Loucy (cell line): ENCODE measurements around the gene ERCC1.
A peak's percentile ranks its signal among the peaks of the same experiment; 100 is the strongest.

ENCODE experiments used
- H2AFZ ChIP-seq: fragments of 200-600 bp; sonication (generic); 2 replicates; pipeline ENCODE4 v1.6.0; 2016; ENCODE audit warnings: antibody characterized with exemption, mild to moderate bottlenecking, low read length, moderate library complexity
- H3F3A ChIP-seq: fragments of 200-600 bp; 2 replicates; pipeline ENCODE4 v1.6.0; 2016; ENCODE audit warnings: antibody characterized with exemption, low read depth, mild to moderate bottlenecking
- H3K27me3 ChIP-seq: fragments of 200-600 bp; sonication (generic); 2 replicates; pipeline ENCODE4 v1.6.1; 2014; ENCODE audit warnings: low read length, mild to moderate bottlenecking; ENCODE audit not compliant: insufficient read depth, poor library complexity, severe bottlenecking
- H3K36me3 ChIP-seq: fragments of 200-600 bp; sonication (generic); 2 replicates; pipeline ENCODE4 v1.6.1; 2016; ENCODE audit warnings: low read length; ENCODE audit not compliant: insufficient read depth
- H3K4me1 ChIP-seq: fragments of 200-600 bp; sonication (generic); 2 replicates; pipeline ENCODE4 v1.5.1; 2014; ENCODE audit warnings: low read length, mild to moderate bottlenecking; ENCODE audit not compliant: insufficient read depth, poor library complexity, severe bottlenecking
- H3K4me2 ChIP-seq: fragments of 200-600 bp; sonication (generic); 2 replicates; pipeline ENCODE4 v1.6.0; 2014; ENCODE audit warnings: antibody characterized with exemption, low read length, low read depth, mild to moderate bottlenecking; ENCODE audit not compliant: poor library complexity, severe bottlenecking
- H3K4me3 ChIP-seq: fragments of 200-600 bp; sonication (generic); 2 replicates; pipeline ENCODE4 v1.5.1; 2014; ENCODE audit warnings: low read length, mild to moderate bottlenecking, mixed read lengths; ENCODE audit not compliant: poor library complexity, severe bottlenecking
- H3K79me2 ChIP-seq: fragments of 200-600 bp; sonication (generic); 2 replicates; pipeline ENCODE4 v1.6.1; 2014; ENCODE audit warnings: low read length; ENCODE audit not compliant: insufficient read depth
- H3K9ac ChIP-seq: fragments of 200-600 bp; sonication (generic); 2 replicates; pipeline ENCODE4 v1.6.0; 2014; ENCODE audit warnings: mild to moderate bottlenecking, low read depth, low read length, moderate library complexity; ENCODE audit not compliant: poor library complexity, severe bottlenecking
- H3K9me2 ChIP-seq: fragments of 200-600 bp; sonication (generic); replicated peaks from 2 replicates; pipeline ENCODE4 v1.6.1; 2016; ENCODE audit warnings: low read depth, low read length, mixed read lengths
- H3K9me3 ChIP-seq: fragments of 200-600 bp; sonication (generic); 2 replicates; pipeline ENCODE4 v1.6.1; 2014; ENCODE audit warnings: mild to moderate bottlenecking, antibody characterized with exemption, low read length, low read depth; ENCODE audit not compliant: insufficient read depth
- H4K20me1 ChIP-seq: fragments of 200-600 bp; sonication (generic); 2 replicates; pipeline ENCODE4 v1.6.0; 2014; ENCODE audit warnings: antibody characterized with exemption, low read length, mild to moderate bottlenecking; ENCODE audit not compliant: insufficient read depth, poor library complexity, severe bottlenecking
- EZH2phosphoT487 ChIP-seq: fragments of 200-600 bp; IDR thresholded peaks from 2 replicates; pipeline ENCODE4 v1.6.1; 2018; ENCODE audit warnings: antibody characterized with exemption, mild to moderate bottlenecking, moderate library complexity, borderline replicate concordance
- TF ChIP-seq, protein P1 (sequence below): fragments of 200-600 bp; sonication (generic); conservative IDR thresholded peaks from 2 replicates; pipeline ENCODE4 v1.5.1; 2014; ENCODE audit warnings: mild to moderate bottlenecking, antibody characterized with exemption, low read length

ERCC1 gene

DNA sequence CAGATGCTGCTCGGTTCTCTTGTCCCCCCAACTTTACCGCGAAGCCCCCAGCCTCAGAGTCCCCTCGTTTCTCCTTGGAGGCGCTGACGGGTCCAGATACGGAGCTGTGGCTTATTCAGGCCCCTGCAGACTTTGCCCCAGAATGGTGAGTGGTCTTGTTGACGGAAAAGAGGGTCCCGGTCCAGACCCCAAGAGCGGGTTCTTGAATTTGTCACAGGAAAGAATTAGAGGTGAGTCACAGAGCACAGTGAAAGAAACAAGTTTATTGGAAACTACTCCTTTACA is 16.7 kb downstream of the ERCC1 start:
- Histone ChIP-seq H3F3A (no peaks in the 10 kb centered on the region), H3K9ac (peak overlapping the region; percentile 76), H3K79me2 (peaks cover 4% of the 10 kb centered on the region; the same call in 1 of the 2 replicates), H4K20me1 (no peaks in the 10 kb centered on the region), H3K9me3 (no peaks in the 10 kb centered on the region), H3K36me3 (no peaks in the 10 kb centered on the region), H3K27me3 (no peaks in the 10 kb centered on the region), H3K4me2 (peak overlapping the region; percentile 96), H3K4me3 (peak overlapping the region; percentile 88), H3K4me1 (peaks cover 25% of the 10 kb centered on the region), H2AFZ (no peak overlapping the region), H3K9me2 (no peaks in the 10 kb centered on the region)
- TF ChIP-seq, protein P1, sequence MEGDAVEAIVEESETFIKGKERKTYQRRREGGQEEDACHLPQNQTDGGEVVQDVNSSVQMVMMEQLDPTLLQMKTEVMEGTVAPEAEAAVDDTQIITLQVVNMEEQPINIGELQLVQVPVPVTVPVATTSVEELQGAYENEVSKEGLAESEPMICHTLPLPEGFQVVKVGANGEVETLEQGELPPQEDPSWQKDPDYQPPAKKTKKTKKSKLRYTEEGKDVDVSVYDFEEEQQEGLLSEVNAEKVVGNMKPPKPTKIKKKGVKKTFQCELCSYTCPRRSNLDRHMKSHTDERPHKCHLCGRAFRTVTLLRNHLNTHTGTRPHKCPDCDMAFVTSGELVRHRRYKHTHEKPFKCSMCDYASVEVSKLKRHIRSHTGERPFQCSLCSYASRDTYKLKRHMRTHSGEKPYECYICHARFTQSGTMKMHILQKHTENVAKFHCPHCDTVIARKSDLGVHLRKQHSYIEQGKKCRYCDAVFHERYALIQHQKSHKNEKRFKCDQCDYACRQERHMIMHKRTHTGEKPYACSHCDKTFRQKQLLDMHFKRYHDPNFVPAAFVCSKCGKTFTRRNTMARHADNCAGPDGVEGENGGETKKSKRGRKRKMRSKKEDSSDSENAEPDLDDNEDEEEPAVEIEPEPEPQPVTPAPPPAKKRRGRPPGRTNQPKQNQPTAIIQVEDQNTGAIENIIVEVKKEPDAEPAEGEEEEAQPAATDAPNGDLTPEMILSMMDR: no peak
- TF ChIP-seq EZH2phosphoT487: no peak

DNA sequence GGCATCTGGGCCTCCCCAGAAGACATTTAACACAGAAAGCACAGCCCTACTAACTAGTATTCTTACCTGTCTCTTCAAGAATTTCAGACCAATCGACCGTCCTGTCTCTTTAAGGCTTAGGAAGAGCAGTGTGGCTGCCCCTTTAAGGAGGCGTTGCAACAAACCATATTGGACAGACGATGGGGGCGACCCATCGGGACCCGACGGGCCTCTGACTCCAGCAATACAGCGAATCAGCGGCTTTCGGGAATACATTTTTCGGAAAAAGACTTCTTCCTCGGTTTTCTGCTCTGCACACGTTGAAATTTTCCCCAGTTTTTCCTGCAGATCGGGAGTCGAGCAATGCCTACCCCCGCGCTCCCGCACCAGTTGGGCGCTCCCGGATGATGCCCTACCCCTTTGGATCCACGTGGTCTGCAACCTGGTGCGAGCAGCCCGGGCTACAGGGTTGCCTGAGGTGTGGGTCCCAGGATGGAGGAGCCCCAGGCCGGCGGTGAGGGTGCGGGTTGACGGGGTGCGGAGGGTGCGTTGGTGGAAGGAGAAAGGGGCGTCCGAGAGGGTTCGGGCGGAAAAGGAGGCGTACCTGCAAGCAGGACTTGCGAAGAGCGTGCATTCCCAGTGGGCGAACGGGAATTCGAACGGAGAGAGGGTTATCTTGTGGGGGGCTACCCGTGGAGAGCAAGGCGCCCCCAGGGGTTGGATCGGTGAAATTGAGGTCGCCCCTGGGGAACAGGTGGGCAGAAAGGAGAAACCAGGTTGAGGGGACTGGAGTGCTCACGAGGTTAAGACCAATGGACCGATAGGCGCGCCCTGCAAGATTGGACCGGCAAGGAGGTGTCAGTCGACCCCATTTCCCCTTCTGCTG is 17.3 kb downstream of the ERCC1 start, which contains the start of gene POLR1G:
POLR1G (plus strand) TSS at position 419 of the 865 bp plus-strand sequence; CDS start at position 472, 53 bp downstream.
- H3K36me3 ChIP-seq: no peaks in the 10 kb centered on the region
- peak within 1 kb of the TSS; percentile 88 for H3K4me3 ChIP-seq
- TF ChIP-seq, protein P1: no peak
- TF ChIP-seq EZH2phosphoT487: no peak
- peak within 1 kb of the TSS; percentile 96 for H3K4me2 ChIP-seq
- peaks cover 25% of the 10 kb centered on the region for H3K4me1 ChIP-seq
- H3K79me2 ChIP-seq: peaks cover 4% of the 10 kb centered on the region; the same call in 1 of the 2 replicates
- no peaks in the 10 kb centered on the region for H3K27me3 ChIP-seq
- H3F3A ChIP-seq: no peaks in the 10 kb centered on the region
- no peaks in the 10 kb centered on the region for H4K20me1 ChIP-seq
- no peaks in the 10 kb centered on the region for H3K9me3 ChIP-seq
- peak within 1 kb of the TSS; percentile 94 for H2AFZ ChIP-seq
- H3K9ac ChIP-seq: peak within 1 kb of the TSS; percentile 76
- no peaks in the 10 kb centered on the region for H3K9me2 ChIP-seq

DNA sequence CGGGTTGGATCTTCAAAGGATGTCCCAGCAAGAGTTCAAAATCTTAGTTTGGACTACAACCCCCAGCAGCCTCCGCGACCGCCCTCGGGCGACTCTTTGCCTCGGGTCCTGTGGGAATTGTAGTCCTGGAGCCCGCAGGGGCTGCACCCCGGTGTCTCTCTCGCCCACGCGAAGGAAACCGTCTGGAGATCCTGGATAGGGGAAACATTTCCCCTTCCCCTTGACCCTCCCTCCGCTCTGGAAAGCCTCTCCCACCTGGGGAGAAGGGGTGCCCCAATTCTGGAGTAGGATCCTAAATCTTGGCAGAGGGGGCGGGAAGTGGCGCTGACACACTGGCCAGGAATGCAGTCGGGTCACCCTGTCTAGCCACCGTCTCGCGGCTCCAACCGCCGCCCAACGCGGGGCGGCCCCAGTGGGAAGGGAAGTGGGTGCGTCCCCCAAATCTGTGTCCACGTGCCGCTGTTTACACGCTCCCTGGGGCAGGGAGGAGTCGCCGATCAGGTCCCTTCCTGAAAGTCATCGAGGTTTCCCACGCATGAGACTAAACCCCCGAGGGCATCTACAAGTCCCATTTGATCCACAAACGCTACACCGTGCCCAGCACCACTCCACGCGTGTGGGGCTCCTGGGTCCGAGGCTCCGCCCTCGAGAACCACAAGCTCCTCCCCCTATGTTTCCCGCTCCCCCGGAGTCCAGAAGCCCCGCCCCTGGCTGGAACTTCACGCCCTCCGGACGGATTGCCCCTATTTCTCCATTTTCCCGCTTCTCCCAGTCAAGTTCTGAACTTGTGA is 18.1 kb downstream of the ERCC1 start:
- H4K20me1 ChIP-seq: no peaks in the 10 kb centered on the region
- H3F3A ChIP-seq: no peaks in the 10 kb centered on the region
- no peaks in the 10 kb centered on the region for H3K36me3 ChIP-seq
- H3K4me3 ChIP-seq: peak overlapping the region; percentile 88
- H3K9ac ChIP-seq: peak overlapping the region; percentile 76
- TF ChIP-seq, protein P1: no peak
- TF ChIP-seq EZH2phosphoT487: no peak
- H3K27me3 ChIP-seq: no peaks in the 10 kb centered on the region
- peaks cover 4% of the 10 kb centered on the region; the same call in 1 of the 2 replicates for H3K79me2 ChIP-seq
- peaks cover 25% of the 10 kb centered on the region for H3K4me1 ChIP-seq
- H3K4me2 ChIP-seq: peak overlapping the region; percentile 96
- no peaks in the 10 kb centered on the region for H3K9me3 ChIP-seq
- peak overlapping the region; percentile 94 for H2AFZ ChIP-seq
- no peaks in the 10 kb centered on the region for H3K9me2 ChIP-seq
